GM23338 (cell line): ENCODE data around the gene SGO2. TPM values are rescaled to one million over a fixed set of nuclear protein-coding genes. Genes with fewer than 3 reads are reported as not detected.

Source experiments
- ATAC-seq: fragments of 200-7000 bp; cut with Tn5 transposase; 3 replicates; pipeline ENCODE4 v1.9.1; 2020
- DNase-seq: peaks from one replicate; pipeline ENCODE4 v3.0.0-alpha.2; 2015; ENCODE audit warnings: low spot score
- H2AFZ ChIP-seq: fragments of 200-600 bp; sonication (generic); 2 replicates; pipeline ENCODE4 v1.8.0; 2016; ENCODE audit warnings: antibody characterized with exemption, mild to moderate bottlenecking, moderate library complexity
- H3F3A ChIP-seq: fragments of 200-600 bp; sonication (generic); replicated peaks from 2 replicates; pipeline ENCODE4 v1.8.0; 2017; ENCODE audit warnings: antibody characterized with exemption, mixed run types, low read depth
- H3K27ac ChIP-seq: fragments of 200-600 bp; sonication (generic); 2 replicates; pipeline ENCODE4 v1.6.1; 2016; ENCODE audit warnings: low read depth
- H3K27me3 ChIP-seq: fragments of 200-600 bp; sonication (generic); 2 replicates; pipeline ENCODE4 v1.8.0; 2016; ENCODE audit warnings: mild to moderate bottlenecking, mixed run types, moderate library complexity; ENCODE audit not compliant: insufficient read depth
- H3K36me3 ChIP-seq: fragments of 200-600 bp; sonication (generic); 2 replicates; pipeline ENCODE4 v1.8.0; 2016; ENCODE audit warnings: mild to moderate bottlenecking; ENCODE audit not compliant: insufficient read depth
- H3K4me1 ChIP-seq: fragments of 200-600 bp; sonication (generic); 2 replicates; pipeline ENCODE4 v1.8.0; 2016; ENCODE audit warnings: mild to moderate bottlenecking, moderate library complexity; ENCODE audit not compliant: insufficient read depth
- H3K4me2 ChIP-seq: fragments of 200-600 bp; sonication (generic); 2 replicates; pipeline ENCODE4 v1.7.1; 2017; ENCODE audit warnings: mixed run types
- H3K4me3 ChIP-seq: fragments of 200-600 bp; sonication (generic); 2 replicates; pipeline ENCODE4 v1.6.1; 2016; ENCODE audit warnings: mixed run types
- H3K79me2 ChIP-seq: fragments of 200-600 bp; sonication (generic); replicated peaks from 2 replicates; pipeline ENCODE4 v1.8.0; 2017; ENCODE audit warnings: mild to moderate bottlenecking; ENCODE audit not compliant: insufficient read depth
- H3K9me2 ChIP-seq: fragments of 200-600 bp; sonication (generic); 2 replicates; pipeline ENCODE4 v1.8.0; 2017; ENCODE audit not compliant: insufficient read depth
- H4K20me1 ChIP-seq: fragments of 200-600 bp; sonication (generic); replicated peaks from 2 replicates; pipeline ENCODE4 v1.8.0; 2017; ENCODE audit warnings: mild to moderate bottlenecking; ENCODE audit not compliant: insufficient read depth
- H3K27ac Mint-ChIP-seq: 2 replicates; pipeline ENCODE4 v1.8.0; 2020; ENCODE audit warnings: inconsistent platforms, mild to moderate bottlenecking, moderate library complexity, mixed read lengths
- H3K27me3 Mint-ChIP-seq: 3 replicates; pipeline ENCODE4 v1.8.0; 2022; ENCODE audit warnings: low read depth, mild to moderate bottlenecking, moderate library complexity, mixed read lengths, inconsistent platforms; ENCODE audit not compliant: insufficient read depth, poor library complexity
- H3K36me3 Mint-ChIP-seq: 3 replicates; pipeline ENCODE4 v1.8.0; 2021; ENCODE audit warnings: low read depth, mild to moderate bottlenecking, inconsistent platforms, moderate library complexity, mixed read lengths
- H3K4me1 Mint-ChIP-seq: 3 replicates; pipeline ENCODE4 v1.8.0; 2020; ENCODE audit warnings: mild to moderate bottlenecking, inconsistent platforms, mixed read lengths
- H3K4me3 Mint-ChIP-seq: 3 replicates; pipeline ENCODE4 v1.8.0; 2021; ENCODE audit warnings: moderate library complexity, mild to moderate bottlenecking, inconsistent platforms, mixed read lengths
- H3K9me3 Mint-ChIP-seq: 3 replicates; pipeline ENCODE4 v1.8.0; 2020; ENCODE audit warnings: moderate library complexity, mild to moderate bottlenecking, inconsistent platforms, mixed read lengths
- CREB1 ChIP-seq: fragments of 250-450 bp; sonication (Bioruptor Pico); IDR thresholded peaks from 2 replicates; pipeline ENCODE4 v1.5.0; 2020; ENCODE audit warnings: low read depth, mild to moderate bottlenecking, moderate library complexity
- ETS1 ChIP-seq: IDR thresholded peaks from 2 replicates; pipeline ENCODE4 v1.6.1; 2016; ENCODE audit warnings: antibody characterized with exemption
- EZH2 ChIP-seq: fragments of 200-600 bp; sonication (generic); IDR thresholded peaks from one replicate; pipeline ENCODE4 v1.8.0; 2017; ENCODE audit warnings: antibody characterized with exemption, mild to moderate bottlenecking, low read depth; ENCODE audit not compliant: unreplicated experiment
- EZH2phosphoT487 ChIP-seq: fragments of 200-600 bp; sonication (generic); IDR thresholded peaks from one replicate; pipeline ENCODE4 v1.8.1; 2018; ENCODE audit warnings: antibody characterized with exemption; ENCODE audit not compliant: unreplicated experiment
- JUNB ChIP-seq: IDR thresholded peaks from one replicate; pipeline ENCODE4 v1.6.1; 2016; ENCODE audit warnings: antibody characterized with exemption; ENCODE audit not compliant: unreplicated experiment
- NANOG ChIP-seq: IDR thresholded peaks from 2 replicates; pipeline ENCODE4 v1.6.1; 2016; ENCODE audit warnings: antibody characterized with exemption, borderline replicate concordance
- POLR2AphosphoS5 ChIP-seq: IDR thresholded peaks from 2 replicates; pipeline ENCODE4 v1.6.1; 2016; ENCODE audit warnings: antibody characterized with exemption, low read depth
- REST ChIP-seq: IDR thresholded peaks from one replicate; pipeline ENCODE4 v1.6.1; 2018; ENCODE audit warnings: antibody characterized with exemption; ENCODE audit not compliant: unreplicated experiment
- ZNF114 ChIP-seq: fragments of 250-450 bp; sonication (Bioruptor Pico); IDR thresholded peaks from 2 replicates; pipeline ENCODE4 v1.5.0; 2020; ENCODE audit warnings: mild to moderate bottlenecking, moderate library complexity
- ZNF331 ChIP-seq: fragments of 250-450 bp; sonication (Bioruptor Pico); IDR thresholded peaks from 2 replicates; pipeline ENCODE4 v1.5.0; 2020; ENCODE audit warnings: low read depth, mild to moderate bottlenecking, moderate library complexity
- ZNF462 ChIP-seq: fragments of 250-450 bp; sonication (Bioruptor Pico); IDR thresholded peaks from 2 replicates; pipeline ENCODE4 v1.5.0; 2020; ENCODE audit warnings: mild to moderate bottlenecking, moderate library complexity
- polyA plus RNA-seq: library from polyadenylated mRNA; unstranded; fragments of >200 nt; fragmentation: Nextera tagmentation; extraction: Ambion mirVana; gene quantifications from 2 replicates; pipeline ENCODE4 v1.2.1, GENCODE V29; 2016
- total RNA-seq: library from RNA; depleted of rRNA; stranded (reverse); fragments of >200 nt; shearing (Covaris generic); gene quantifications from 2 replicates; pipeline ENCODE4 v1.2.3, GENCODE V29; 2014

The SGO2 gene
- total and polyA plus RNA-seq, 2 experiments from 2014 or later, result 32.6 to 47.7 TPM

GRCh38 chr2:200585340-200585729 is 59.3 kb downstream of the SGO2 start:
- Mint-ChIP-seq H3K27me3 (peaks cover 14% of the 10 kb centered on the region), H3K9me3 (no peaks in the 10 kb centered on the region), H3K27ac (peak overlapping the region; percentile 54; the same call in 1 of the 2 replicates), H3K36me3 (no peaks in the 10 kb centered on the region), H3K4me3 (peak overlapping the region; percentile 93), H3K4me1 (peaks cover 8% of the 10 kb centered on the region; the same call in 2 of the 3 replicates)
- Histone ChIP-seq H3K9me2 (no peaks in the 10 kb centered on the region), H3K4me1 (0 out of 2 replicates have a peak, but pooled peaks cover 7% of the 10 kb centered on the region), H3K27me3 (peaks cover 14% of the 10 kb centered on the region), H2AFZ (peak overlapping the region; percentile 75; the same call in 1 of the 2 replicates), H3K79me2 (no peaks in the 10 kb centered on the region), H3K4me3 (peak overlapping the region; percentile 66), H3K36me3 (no peaks in the 10 kb centered on the region), H3F3A (0 out of 2 replicates have a peak, but pooled peaks cover 7% of the 10 kb centered on the region), H3K27ac (no peak overlapping the region), H4K20me1 (no peaks in the 10 kb centered on the region), H3K4me2 (peak overlapping the region; percentile 88)
- ATAC-seq, result no peak
- TF ChIP-seq NANOG (no peak), JUNB (no peak), ETS1 (no peak), ZNF331 (no peak), EZH2phosphoT487 (no peak), EZH2 (no peak), REST (no peak), CREB1 (CRISPR knock-in tag) (no peak), POLR2AphosphoS5 (no peak), ZNF462 (CRISPR knock-in tag) (no peak), ZNF114 (CRISPR knock-in tag) (no peak)
- no peak for DNase-seq
